HepG2 (cell line): ENCODE data around the gene SYT11.

ENCODE experiments used
- CTCF ChIP-seq: sonication (generic); formaldehyde crosslinking; IDR thresholded peaks from 2 replicates; pipeline ENCODE4 v1.5.0; 2020; ENCODE audit warnings: mild to moderate bottlenecking, missing genetic modification reagents, moderate library complexity
- E2F5 ChIP-seq: sonication (generic); formaldehyde crosslinking; conservative IDR thresholded peaks from 2 replicates; pipeline ENCODE4 v1.4.0; 2020; ENCODE audit warnings: missing genetic modification reagents
- GMEB1 ChIP-seq: sonication (generic); formaldehyde crosslinking; IDR thresholded peaks from 2 replicates; pipeline ENCODE4 v1.5.1; 2020; ENCODE audit warnings: missing genetic modification reagents, mild to moderate bottlenecking, borderline replicate concordance
- JUND ChIP-seq: sonication (generic); formaldehyde crosslinking; IDR thresholded peaks from 2 replicates; pipeline ENCODE4 v1.8.0; 2022; ENCODE audit warnings: mild to moderate bottlenecking, missing genetic modification reagents
- MIXL1 ChIP-seq: IDR thresholded peaks from 2 replicates; pipeline ENCODE4 v1.6.1; 2016
- TAF1 ChIP-seq: sonication (generic); formaldehyde crosslinking; IDR thresholded peaks from 2 replicates; pipeline ENCODE4 v1.4.0; 2020; ENCODE audit warnings: missing genetic modification reagents
- ZBTB7A ChIP-seq: sonication (generic); formaldehyde crosslinking; IDR thresholded peaks from 2 replicates; pipeline ENCODE4 v1.8.0; 2022; ENCODE audit warnings: mild to moderate bottlenecking, missing genetic modification reagents
- ZFX ChIP-seq: sonication (generic); formaldehyde crosslinking; IDR thresholded peaks from 2 replicates; pipeline ENCODE4 v1.4.0; 2020; ENCODE audit warnings: mild to moderate bottlenecking, low read depth, missing genetic modification reagents, moderate library complexity
- ZNF280B ChIP-seq: sonication (generic); formaldehyde crosslinking; IDR thresholded peaks from 2 replicates; pipeline ENCODE4 v1.5.0; 2020; ENCODE audit warnings: missing genetic modification reagents, mild to moderate bottlenecking, borderline replicate concordance
- ZNF337 ChIP-seq: sonication (generic); formaldehyde crosslinking; IDR thresholded peaks from 2 replicates; pipeline ENCODE4 v1.5.1; 2020; ENCODE audit warnings: missing genetic modification reagents, low read depth, mild to moderate bottlenecking, borderline replicate concordance

GRCh38 chr1:155827450-155827849 lies 31.9 kb upstream of the SYT11 start:
- TF ChIP-seq ZNF280B (CRISPR knock-in tag) (no peak), JUND (no peak), CTCF (no peak), ZBTB7A (CRISPR knock-in tag) (no peak), TAF1 (CRISPR knock-in tag) (no peak), ZNF337 (CRISPR knock-in tag) (no peak), GMEB1 (no peak), ZFX (CRISPR knock-in tag) (no peak), E2F5 (CRISPR knock-in tag) (no peak), MIXL1 (no peak)
